ENCODE data around the gene FPGS.

Gene FPGS

GRCh38 chr9:127789179-127789578 is 13.5 kb upstream of the FPGS start:
- Histone ChIP-seq H3K9me3 (ENCODE audit: control insufficient read depth, insufficient read depth, low read length) (no peaks in the 10 kb centered on the region), H3K36me3 (ENCODE audit: insufficient read depth, low read length) (peaks cover 36% of the 10 kb centered on the region), H3K4me1 (ENCODE audit: insufficient read depth, low read length) (0 out of 2 replicates have a peak, but pooled peaks cover 4% of the 10 kb centered on the region), H3K9ac (ENCODE audit: low read depth, low read length) (no peak overlapping the region)

DNA sequence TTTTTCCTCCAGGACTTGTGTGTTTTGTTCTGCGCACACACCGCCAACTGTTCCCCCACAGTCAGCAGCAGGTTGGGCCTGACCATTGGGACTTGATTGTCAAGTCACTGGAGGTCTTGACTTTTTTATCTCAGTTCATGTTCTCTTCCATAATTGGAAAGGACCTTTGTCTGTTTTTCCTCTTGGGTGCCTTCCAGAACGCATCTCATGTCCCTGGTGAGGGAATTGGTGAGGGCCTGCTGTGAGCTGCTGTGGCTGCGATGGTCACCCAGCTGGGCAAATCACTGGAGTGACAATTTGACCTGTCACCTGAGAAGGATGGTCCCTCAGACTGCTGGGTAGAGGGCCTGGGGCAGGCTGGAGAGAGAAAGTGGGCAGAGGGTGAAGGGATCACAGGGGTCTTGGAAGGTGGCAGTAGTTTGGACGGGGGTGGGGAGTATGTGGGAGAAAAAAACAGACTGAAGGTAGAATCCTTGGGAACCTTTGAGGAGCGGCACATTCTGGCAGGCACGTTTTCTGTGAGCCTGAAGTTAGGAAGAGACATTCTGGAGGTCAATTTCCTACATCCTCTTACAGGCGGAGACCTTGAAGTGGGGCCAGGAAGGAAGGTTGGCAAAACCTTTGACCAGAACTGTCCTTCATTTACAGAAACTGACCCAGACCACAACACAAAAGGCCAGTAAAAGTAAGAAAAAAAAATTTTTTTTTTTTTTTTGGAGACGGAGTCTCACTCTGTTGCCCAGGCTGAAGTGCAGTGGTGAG is 12.4 kb upstream of the FPGS start:
- H3K9ac ChIP-seq (ENCODE audit: low read depth, low read length): no peak overlapping the region
- H3K36me3 ChIP-seq (ENCODE audit: insufficient read depth, low read length): peaks cover 36% of the 10 kb centered on the region
- H3K4me1 ChIP-seq (ENCODE audit: insufficient read depth, low read length): 0 out of 2 replicates have a peak, but pooled peaks cover 4% of the 10 kb centered on the region
- H3K9me3 ChIP-seq (ENCODE audit: control insufficient read depth, insufficient read depth, low read length): no peaks in the 10 kb centered on the region

DNA sequence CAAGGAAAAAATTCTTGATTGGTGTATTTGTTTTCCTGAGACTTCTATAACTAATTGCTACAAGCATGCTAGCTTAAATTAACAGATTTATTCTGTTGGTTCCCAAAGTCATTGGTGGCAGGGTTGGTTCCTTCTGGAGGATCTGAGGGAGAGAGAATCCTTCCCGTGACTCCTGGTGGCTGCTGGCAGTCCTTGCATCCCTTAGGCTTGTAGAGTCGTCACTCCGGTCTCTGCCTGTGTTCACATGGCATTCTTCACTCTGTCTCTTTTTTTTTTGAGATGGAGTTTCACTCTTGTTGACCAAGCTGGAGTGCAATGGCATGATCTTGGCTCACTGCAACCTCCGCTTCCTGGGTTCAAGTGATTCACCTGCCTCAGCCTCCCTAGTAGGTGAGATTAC is 11.6 kb upstream of the FPGS start:
- Histone ChIP-seq H3K4me1 (ENCODE audit: insufficient read depth, low read length) (0 out of 2 replicates have a peak, but pooled peaks cover 4% of the 10 kb centered on the region), H3K9ac (ENCODE audit: low read depth, low read length) (no peak overlapping the region), H3K9me3 (ENCODE audit: control insufficient read depth, insufficient read depth, low read length) (no peaks in the 10 kb centered on the region), H3K36me3 (ENCODE audit: insufficient read depth, low read length) (peaks cover 36% of the 10 kb centered on the region)

DNA sequence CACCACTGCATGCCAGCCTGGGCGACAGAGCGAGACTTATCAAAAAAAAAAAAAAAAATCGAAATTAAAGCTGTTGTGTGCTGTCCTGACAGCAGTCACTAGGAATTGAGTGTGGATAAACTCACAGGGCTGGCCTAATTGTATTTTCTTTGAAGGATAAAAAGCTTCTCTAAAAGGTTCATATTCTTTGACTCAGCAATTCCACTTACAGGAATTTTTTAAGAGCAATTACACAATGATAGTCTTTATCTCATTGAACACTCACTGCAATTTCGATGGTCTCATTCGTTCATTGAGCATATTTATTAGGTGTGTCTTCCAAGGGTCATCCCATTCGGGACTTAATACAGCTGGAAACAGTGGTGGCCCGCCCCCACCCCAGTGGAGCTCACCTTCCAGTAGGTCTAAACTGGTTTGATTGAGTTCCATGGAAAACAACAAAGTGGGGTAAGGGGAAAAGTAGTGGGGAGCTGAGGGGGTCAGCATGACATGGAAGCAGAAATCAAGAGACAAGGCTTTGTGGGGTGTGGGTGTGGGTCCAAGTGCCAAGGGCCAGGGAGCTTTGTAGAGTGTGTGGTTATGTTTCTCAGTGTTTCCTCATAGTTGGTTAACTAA is 10.2 kb upstream of the FPGS start:
- Histone ChIP-seq H3K9ac (ENCODE audit: low read depth, low read length) (no peak overlapping the region), H3K9me3 (ENCODE audit: control insufficient read depth, insufficient read depth, low read length) (no peaks in the 10 kb centered on the region), H3K4me1 (ENCODE audit: insufficient read depth, low read length) (no peaks in the 10 kb centered on the region), H3K36me3 (ENCODE audit: insufficient read depth, low read length) (peaks cover 30% of the 10 kb centered on the region)

- H3K4me1 ChIP-seq (ENCODE audit: insufficient read depth, low read length): no peaks in the 10 kb centered on the region
- peaks cover 24% of the 10 kb centered on the region for H3K36me3 ChIP-seq (ENCODE audit: insufficient read depth, low read length)
- no peaks in the 10 kb centered on the region for H3K9me3 ChIP-seq (ENCODE audit: control insufficient read depth, insufficient read depth, low read length)
- H3K9ac ChIP-seq (ENCODE audit: low read depth, low read length): no peak overlapping the region
Measured at GRCh38 chr9:127793093-127793708, 9.5 kb upstream of the FPGS start.

DNA sequence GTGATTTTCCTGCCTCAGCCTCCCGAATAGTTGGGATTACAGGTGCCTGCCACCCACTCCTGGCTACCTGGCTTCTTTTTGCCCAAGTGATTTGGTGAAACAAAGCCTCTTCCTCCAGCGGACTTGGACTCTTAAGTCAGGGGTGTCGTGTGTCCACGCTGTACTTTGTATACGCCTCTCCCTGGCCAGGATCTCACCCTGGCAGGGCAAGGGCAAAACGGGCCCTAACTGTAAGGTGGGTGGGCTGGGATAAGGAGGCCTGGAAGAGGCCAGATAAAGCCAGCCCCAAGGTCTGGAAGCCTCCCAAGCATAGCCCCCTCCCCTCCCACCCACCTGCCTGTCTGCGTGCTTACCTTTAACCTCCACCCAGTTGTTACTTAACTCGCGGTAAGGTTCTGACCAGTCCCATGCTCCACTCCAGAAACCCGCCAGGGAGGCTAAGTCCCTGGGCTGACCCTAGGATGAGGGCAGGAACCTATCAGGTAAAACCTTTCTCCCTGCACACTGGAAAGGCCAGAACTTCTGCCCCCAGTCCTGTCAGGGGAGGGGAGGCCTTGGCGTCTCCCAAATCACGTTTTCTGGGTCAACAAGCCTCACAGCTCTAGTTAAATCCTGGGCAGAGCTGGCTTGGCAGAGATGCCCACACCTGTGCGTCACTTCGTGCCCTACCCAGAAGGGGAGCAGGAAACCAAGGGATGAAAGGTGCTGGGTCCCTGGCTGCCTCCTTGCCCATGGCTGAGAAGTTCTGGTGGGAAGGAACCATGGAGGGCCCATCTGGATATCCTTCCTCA is 8.5 kb upstream of the FPGS start:
- Histone ChIP-seq H3K9me3 (ENCODE audit: control insufficient read depth, insufficient read depth, low read length) (no peaks in the 10 kb centered on the region), H3K4me1 (ENCODE audit: insufficient read depth, low read length) (no peaks in the 10 kb centered on the region), H3K9ac (ENCODE audit: low read depth, low read length) (no peak overlapping the region), H3K36me3 (ENCODE audit: insufficient read depth, low read length) (peaks cover 14% of the 10 kb centered on the region)

- no peaks in the 10 kb centered on the region; the same call in 1 of the 2 replicates for H3K4me1 ChIP-seq (ENCODE audit: insufficient read depth, low read length)
- no peaks in the 10 kb centered on the region for H3K9me3 ChIP-seq (ENCODE audit: control insufficient read depth, insufficient read depth, low read length)
- no peaks in the 10 kb centered on the region for H3K36me3 ChIP-seq (ENCODE audit: insufficient read depth, low read length)
- no peak overlapping the region for H3K9ac ChIP-seq (ENCODE audit: low read depth, low read length)
Measured at GRCh38 chr9:127796225-127796813, 6.4 kb upstream of the FPGS start.

DNA sequence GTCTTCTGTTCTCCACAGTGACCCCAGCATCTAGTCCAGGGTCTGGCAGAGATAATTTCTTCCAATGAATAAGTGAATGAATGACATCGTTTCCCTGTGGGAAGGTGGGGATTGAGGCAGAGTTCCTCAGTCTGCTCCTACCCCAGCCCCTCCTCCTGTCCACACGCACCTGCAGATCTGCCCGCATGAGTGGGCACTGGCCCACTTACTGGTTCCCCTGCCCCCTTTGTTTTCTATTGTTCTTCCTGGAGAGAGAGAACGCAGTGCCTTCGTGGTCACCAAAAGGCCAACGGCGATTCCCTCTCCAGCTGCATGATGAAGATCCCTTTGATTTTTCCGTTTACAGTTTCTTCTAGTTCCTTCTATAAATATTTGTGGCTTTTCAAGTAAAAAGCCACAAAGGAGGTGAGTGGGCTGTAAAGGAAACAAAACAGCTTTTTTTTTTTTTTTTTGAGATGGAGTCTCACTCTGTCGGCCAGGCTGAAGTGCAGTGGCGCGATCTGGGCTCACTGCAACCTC is 5.8 kb upstream of the FPGS start:
- no peaks in the 10 kb centered on the region; the same call in 1 of the 2 replicates for H3K4me1 ChIP-seq (ENCODE audit: insufficient read depth, low read length)

GRCh38 chr9:127801955-127802575 is 617 bp upstream of the FPGS start:
- no peaks in the 10 kb centered on the region for H3K9me3 ChIP-seq (ENCODE audit: control insufficient read depth, insufficient read depth, low read length)
- no peaks in the 10 kb centered on the region for H3K36me3 ChIP-seq (ENCODE audit: insufficient read depth, low read length)
- H3K4me1 ChIP-seq (ENCODE audit: insufficient read depth, low read length): no peaks in the 10 kb centered on the region; the same call in 1 of the 2 replicates
- H3K9ac ChIP-seq (ENCODE audit: low read depth, low read length): peak overlapping the region; percentile 49

More for the DNA sequence above, 5.8 kb upstream of the FPGS start:
- Histone ChIP-seq H3K36me3 (ENCODE audit: insufficient read depth, low read length) (no peaks in the 10 kb centered on the region), H3K9me3 (ENCODE audit: control insufficient read depth, insufficient read depth, low read length) (no peaks in the 10 kb centered on the region), H3K9ac (ENCODE audit: low read depth, low read length) (no peak overlapping the region)

DNA sequence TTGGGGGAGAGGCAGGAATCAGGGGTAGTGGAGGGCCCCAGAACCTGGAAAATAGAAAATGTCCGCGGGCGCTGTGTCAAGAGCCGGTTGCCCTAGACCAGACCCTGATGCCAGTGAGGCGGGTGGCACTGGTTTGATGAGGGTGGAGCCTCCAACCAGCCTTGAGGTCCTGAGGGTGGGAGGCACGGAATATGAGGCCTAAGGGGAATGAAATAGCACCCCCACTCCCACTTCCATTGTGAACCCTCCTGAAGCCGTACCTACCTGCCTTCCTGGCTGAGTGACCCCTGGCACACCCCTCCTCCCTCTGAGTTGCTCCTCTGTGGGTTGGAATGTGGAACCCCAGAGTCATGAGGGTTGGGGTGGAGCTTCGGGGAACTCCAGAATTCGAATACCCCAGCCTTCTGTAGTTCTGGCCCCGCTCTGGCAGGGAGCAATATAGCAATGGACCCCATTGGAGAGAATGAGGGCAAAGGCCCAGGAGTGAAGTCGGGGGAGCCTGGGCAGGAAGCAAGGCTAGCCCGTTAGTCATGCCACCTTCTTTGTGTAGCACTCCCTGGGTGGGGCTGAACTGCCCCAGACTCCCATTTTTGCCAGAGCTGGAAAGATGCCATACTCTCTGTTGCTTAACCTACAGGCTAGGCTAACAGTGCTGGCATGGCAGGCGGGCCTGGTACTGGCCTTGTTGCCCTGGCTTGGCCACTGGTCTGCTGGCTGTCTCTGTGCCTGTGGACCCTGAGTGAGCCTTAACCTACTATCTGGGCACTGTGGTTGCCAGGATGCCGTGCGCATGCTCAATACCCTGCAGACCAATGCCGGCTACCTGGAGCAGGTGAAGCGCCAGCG is 1.0 kb downstream of the FPGS start:
- Histone ChIP-seq H3K36me3 (ENCODE audit: insufficient read depth, low read length) (no peaks in the 10 kb centered on the region), H3K9me3 (ENCODE audit: control insufficient read depth, insufficient read depth, low read length) (no peaks in the 10 kb centered on the region), H3K4me1 (ENCODE audit: insufficient read depth, low read length) (no peaks in the 10 kb centered on the region; the same call in 1 of the 2 replicates), H3K9ac (ENCODE audit: low read depth, low read length) (peak overlapping the region; percentile 79)

- Histone ChIP-seq H3K36me3 (ENCODE audit: insufficient read depth, low read length) (no peaks in the 10 kb centered on the region), H3K9ac (ENCODE audit: low read depth, low read length) (no peak overlapping the region), H3K4me1 (ENCODE audit: insufficient read depth, low read length) (no peaks in the 10 kb centered on the region; the same call in 1 of the 2 replicates), H3K9me3 (ENCODE audit: control insufficient read depth, insufficient read depth, low read length) (no peaks in the 10 kb centered on the region)
Measured at GRCh38 chr9:127805620-127806019, 2.9 kb downstream of the FPGS start.

DNA sequence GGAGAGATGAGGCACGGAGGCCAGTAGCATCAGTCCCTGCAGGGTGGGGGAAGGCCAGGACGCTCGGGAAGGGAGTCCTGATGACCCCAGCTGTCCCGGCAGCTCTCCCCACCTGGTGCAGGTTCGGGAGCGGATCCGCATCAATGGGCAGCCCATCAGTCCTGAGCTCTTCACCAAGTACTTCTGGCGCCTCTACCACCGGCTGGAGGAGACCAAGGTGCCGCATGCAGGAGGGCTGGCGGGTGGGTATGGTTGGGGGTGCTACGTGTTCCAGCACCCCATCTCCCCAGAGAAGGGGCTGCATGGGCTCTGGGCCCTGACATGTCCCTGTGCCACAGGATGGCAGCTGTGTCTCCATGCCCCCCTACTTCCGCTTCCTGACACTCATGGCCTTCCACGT is 4.2 kb downstream of the FPGS start:
- H3K36me3 ChIP-seq (ENCODE audit: insufficient read depth, low read length): peaks cover 4% of the 10 kb centered on the region; the same call in 1 of the 2 replicates
- no peaks in the 10 kb centered on the region; the same call in 1 of the 2 replicates for H3K4me1 ChIP-seq (ENCODE audit: insufficient read depth, low read length)
- H3K9ac ChIP-seq (ENCODE audit: low read depth, low read length): no peak overlapping the region
- H3K9me3 ChIP-seq (ENCODE audit: control insufficient read depth, insufficient read depth, low read length): no peaks in the 10 kb centered on the region
